Measurements from ENCODE around the gene SUSD6. TPM values are rescaled to one million over a fixed set of nuclear protein-coding genes. Genes with fewer than 3 reads are reported as not detected.
"Not testable (repeated sequence)": the region's sequence is repeated elsewhere in the genome, so short reads cannot be mapped to it uniquely, and the experiment has no call there.

Gene SUSD6
- total and polyA plus RNA-seq, 9 of the 15 experiments (the other 6 are each of a cell fraction or from before 2014, with no cell fraction given), result 2.9 to 20.7 (median 5.6) TPM

DNA sequence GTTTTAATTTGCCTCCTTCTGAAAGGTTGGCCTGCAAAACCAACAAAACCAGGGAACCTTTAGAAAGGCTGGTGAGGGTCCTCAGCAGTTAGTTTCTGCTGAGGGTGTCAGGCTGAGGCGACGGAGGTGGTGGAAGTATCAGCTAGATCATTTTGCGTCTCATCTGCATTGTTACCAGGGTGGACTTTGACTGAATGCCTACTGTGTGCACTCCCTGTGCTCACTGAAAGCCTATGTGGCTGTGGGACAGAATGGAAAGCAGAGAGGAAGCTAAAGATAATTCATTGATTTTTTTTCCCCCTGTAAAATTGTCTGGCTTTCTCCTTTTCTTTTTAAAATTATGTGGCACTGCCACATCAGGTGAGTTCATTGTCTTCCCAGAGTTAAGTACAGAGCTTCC, 87.2 kb downstream of the SUSD6 start:
- H3K27ac ChIP-seq (ENCODE audit: extremely low read depth, low read depth, low read length), result peak overlapping the region; percentile 57
- ChIA-PET POLR2A (interaction anchor here (0.7 to 1.8 kb wide), 4 partner anchors 11 to 22 kb away, joined by 3 to 6 read pairs (median 3); no protein-coding TSS in a partner anchor), CTCF (ENCODE audit: low intra/inter-chr PET ratio) (no interaction called here)
- FAIRE-seq (no peak), DNase-seq (ENCODE audit: extremely low read depth in 1 of 4, low spot score in 3 of 4) (no peak), ATAC-seq (no peak)
- 63% methylated on average over 3 of the region's 3 CpGs for WGBS (ENCODE audit: insufficient coverage, low coverage, missing lambda C conversion rate)
- in situ Hi-C loops (cut with MboI) (no loop called here), intact Hi-C loops (cut with micrococcal nuclease) (loop anchor here (5.0 kb wide), 1 partner anchor 86 kb away; the partner anchor contains the start of gene SUSD6)
- no TSS peak for BruUV-seq (replicated peaks)
- no peaks in the 10 kb centered on the region for H4K20me1 ChIP-seq (replicated peaks; ENCODE audit: control insufficient read depth, insufficient read depth, low read length)
- TF ChIP-seq ZKSCAN1 (IDR thresholded peaks at IDR 0.05; ENCODE audit: low read depth, low read length) (peak; percentile 87), KHSRP (IDR thresholded peaks at IDR 0.05) (no peak)
- no peak overlapping the region for H2AFZ ChIP-seq (ENCODE audit: low read depth, low read length)
- no peaks in the 10 kb centered on the region for H3K9me1 ChIP-seq (ENCODE audit: control insufficient read depth, insufficient read depth, low read length)
- no peaks in the 10 kb centered on the region for H3K9me3 ChIP-seq (replicated peaks; ENCODE audit: control insufficient read depth, insufficient read depth, low read depth, low read length)
- H3K4me2 ChIP-seq (ENCODE audit: insufficient read depth, low read length), result no peak overlapping the region
- no peaks in the 10 kb centered on the region for H3K27me3 ChIP-seq (ENCODE audit: control insufficient read depth in 2 of 2, insufficient read depth in 2 of 2, low read length in 2 of 2)
- H3K4me3 ChIP-seq, result no peak overlapping the region
- H3K4me1 ChIP-seq (replicated peaks in 1 of 2; ENCODE audit: control insufficient read depth in 2 of 2, insufficient read depth in 2 of 2, low read length in 2 of 2), result peaks cover 28 to 86% of the 10 kb centered on the region in 2 experiments; a peak in 4 of 5 replicates
- peaks cover 95% of the 10 kb centered on the region for H3K79me2 ChIP-seq (ENCODE audit: control insufficient read depth, insufficient read depth, low read length)
- peaks cover 3% of the 10 kb centered on the region for H3K36me3 ChIP-seq (ENCODE audit: control insufficient read depth, insufficient read depth, low read length)
- H3K9ac ChIP-seq (ENCODE audit: insufficient read depth in 1 of 2, low read depth in 2 of 2, low read length in 2 of 2), result no peak overlapping the region; a peak in 1 of 4 replicates

- CTCF ChIA-PET (ENCODE audit: low intra/inter-chr PET ratio); H3K4me3 ChIP-seq; FAIRE-seq; in situ Hi-C loops (cut with MboI); H3K4me2 ChIP-seq (ENCODE audit: insufficient read depth, low read length); H3K27me3 ChIP-seq (ENCODE audit: control insufficient read depth in 2 of 2, insufficient read depth in 2 of 2, low read length in 2 of 2); H3K9ac ChIP-seq (ENCODE audit: insufficient read depth in 1 of 2, low read depth in 2 of 2, low read length in 2 of 2); H2AFZ ChIP-seq (ENCODE audit: low read depth, low read length); BruUV-seq (replicated peaks); H3K36me3 ChIP-seq (ENCODE audit: control insufficient read depth, insufficient read depth, low read length); H3K9me1 ChIP-seq (ENCODE audit: control insufficient read depth, insufficient read depth, low read length); ATAC-seq; H4K20me1 ChIP-seq (replicated peaks; ENCODE audit: control insufficient read depth, insufficient read depth, low read length); H3K9me3 ChIP-seq (replicated peaks; ENCODE audit: control insufficient read depth, insufficient read depth, low read depth, low read length); DNase-seq (ENCODE audit: extremely low read depth in 1 of 4, low spot score in 3 of 4): not testable (repeated sequence)
- WGBS (ENCODE audit: insufficient coverage, low coverage, missing lambda C conversion rate), result 59% methylated on average over 4 of the region's 6 CpGs
- TF ChIP-seq EGR1 (conservative IDR thresholded peaks at IDR 0.05), result peak; percentile 40
- intact Hi-C loops (cut with micrococcal nuclease), result loop anchor here (5.0 kb wide), 1 partner anchor 87 kb away; the partner anchor contains the start of gene SUSD6
- peaks cover 28 to 84% of the 10 kb centered on the region in 2 experiments; a peak in 4 of 5 replicates for H3K4me1 ChIP-seq (replicated peaks in 1 of 2; ENCODE audit: control insufficient read depth in 2 of 2, insufficient read depth in 2 of 2, low read length in 2 of 2)
- peak overlapping the region; percentile 97; the same call in 1 of the 3 replicates for H3K27ac ChIP-seq (ENCODE audit: extremely low read depth, low read depth, low read length)
- POLR2A ChIA-PET, result interaction anchor here (1.0 to 1.8 kb wide), 3 partner anchors 14 to 21 kb away, joined by 3 to 6 read pairs (median 3); no protein-coding TSS in a partner anchor
- peaks cover 95% of the 10 kb centered on the region for H3K79me2 ChIP-seq (ENCODE audit: control insufficient read depth, insufficient read depth, low read length)
Measured at GRCh38 chr14:69699243-69699642, 87.8 kb downstream of the SUSD6 start.
